Tibial nerve (tissue), 4 donors: ENCODE measurements around the gene GPR132. TPM values are rescaled to one million over a fixed set of nuclear protein-coding genes. Genes with fewer than 3 reads are reported as not detected.
A peak's percentile ranks its signal among the peaks of the same experiment; 100 is the strongest.

Experiments used
- DNase-seq, 2 donors: peaks; one replicate each; pipeline ENCODE4 v3.0.0-alpha.2; 2019; ENCODE audit warnings: low spot score in 2 of 2
- H3K27ac ChIP-seq, 4 donors: fragments of 200-600 bp; sonication (generic) in 3 of 4; one replicate each; pipeline ENCODE4 v1.5.1; 2017 to 2019; ENCODE audit warnings: mild to moderate bottlenecking in 1 of 4
- H3K27me3 ChIP-seq, 2 donors: fragments of 200-600 bp; sonication (generic) in 1 of 2; one replicate each; pipeline versions ENCODE4 v1.5.1 to v1.6.0; 2017 to 2019
- H3K36me3 ChIP-seq, 3 donors: fragments of 200-600 bp; sonication (generic); one replicate each; pipeline ENCODE4 v1.5.1; 2018 to 2019
- H3K4me1 ChIP-seq, 4 donors: fragments of 200-600 bp; sonication (generic) in 3 of 4; one replicate each; pipeline ENCODE4 v1.5.1; 2017 to 2019
- H3K4me3 ChIP-seq, 4 donors: fragments of 200-600 bp; sonication (generic) in 3 of 4; one replicate each; pipeline ENCODE4 v1.5.1; 2017 to 2019; ENCODE audit warnings: mild to moderate bottlenecking in 1 of 4, moderate library complexity in 1 of 4
- H3K9me3 ChIP-seq, 4 donors: fragments of 200-600 bp; sonication (generic) in 3 of 4; one replicate each; pipeline ENCODE4 v1.5.1; 2017 to 2019
- CTCF ChIP-seq, 5 experiments: fragments of 200-600 bp in 3 of 5; fragments of 450-650 bp in 2 of 5; sonication (generic) in 3 of 5; IDR thresholded peaks; one replicate each; pipeline ENCODE4 v1.5.1; 2016 to 2019; ENCODE audit warnings: antibody characterized with exemption in 5 of 5, mild to moderate bottlenecking in 3 of 5, moderate library complexity in 2 of 5
- EP300 ChIP-seq, 2 donors: sonication (generic); formaldehyde crosslinking; IDR thresholded peaks; one replicate each; pipeline ENCODE4 v1.6.1; 2017; ENCODE audit warnings: antibody characterized with exemption in 2 of 2, mild to moderate bottlenecking in 1 of 2
- POLR2A ChIP-seq, 2 donors: fragments of 450-650 bp; IDR thresholded peaks; one replicate each; pipeline ENCODE4 v1.6.1; 2017; ENCODE audit warnings: antibody characterized with exemption in 2 of 2, mild to moderate bottlenecking in 2 of 2, moderate library complexity in 2 of 2
- WGBS, 2 donors: methylation state at CpG; one replicate each; pipeline ENCODE4 v1.1.5; 2018; 5-methylcytosine and 5-hydroxymethylcytosine counted together
- total RNA-seq, 4 donors: library from RNA; depleted of rRNA; stranded (reverse); fragments of >200 nt; gene quantifications; one replicate each; pipeline ENCODE4 v1.1.0, GENCODE V29; 2016

The GPR132 gene
- total RNA-seq, 4 donors from 2014 or later, result 1.5 to 7.7 (median 5.4) TPM

GRCh38 chr14:105067969-105068301, 2.7 kb upstream of the GPR132 start:
- Histone ChIP-seq H3K9me3 (no peaks in the 10 kb centered on the region), H3K27me3 (peaks cover 0 to 53% of the 10 kb centered on the region in 2 donors), H3K36me3 (no peaks in the 10 kb centered on the region), H3K4me1 (peaks cover 0 to 5% (median 0%) of the 10 kb centered on the region in 4 donors), H3K4me3 (no peak overlapping the region), H3K27ac (no peak overlapping the region)
- WGBS, 2 donors, result 97 to 99% methylated on average over 12 of the region's 12 CpGs
- no peak for DNase-seq
- TF ChIP-seq CTCF (IDR thresholded peaks at IDR 0.05) (no peak), POLR2A (IDR thresholded peaks at IDR 0.05) (no peak), EP300 (IDR thresholded peaks at IDR 0.05) (no peak)

GRCh38 chr14:105067140-105067968, 2.1 kb upstream of the GPR132 start:
- Histone ChIP-seq H3K9me3 (no peaks in the 10 kb centered on the region), H3K36me3 (no peaks in the 10 kb centered on the region), H3K27me3 (peaks cover 0 to 48% of the 10 kb centered on the region in 2 donors), H3K4me1 (peaks cover 0 to 5% (median 0%) of the 10 kb centered on the region in 4 donors), H3K27ac (peak overlapping the region in 1 of 4 donors; percentile 86), H3K4me3 (no peak overlapping the region)
- no peak for DNase-seq
- WGBS, 2 donors, result 77 to 82% methylated on average over 11 to 18 of the region's 18 CpGs
- TF ChIP-seq EP300 (IDR thresholded peaks at IDR 0.05) (no peak), CTCF (IDR thresholded peaks at IDR 0.05) (no peak), POLR2A (IDR thresholded peaks at IDR 0.05) (no peak)

DNA sequence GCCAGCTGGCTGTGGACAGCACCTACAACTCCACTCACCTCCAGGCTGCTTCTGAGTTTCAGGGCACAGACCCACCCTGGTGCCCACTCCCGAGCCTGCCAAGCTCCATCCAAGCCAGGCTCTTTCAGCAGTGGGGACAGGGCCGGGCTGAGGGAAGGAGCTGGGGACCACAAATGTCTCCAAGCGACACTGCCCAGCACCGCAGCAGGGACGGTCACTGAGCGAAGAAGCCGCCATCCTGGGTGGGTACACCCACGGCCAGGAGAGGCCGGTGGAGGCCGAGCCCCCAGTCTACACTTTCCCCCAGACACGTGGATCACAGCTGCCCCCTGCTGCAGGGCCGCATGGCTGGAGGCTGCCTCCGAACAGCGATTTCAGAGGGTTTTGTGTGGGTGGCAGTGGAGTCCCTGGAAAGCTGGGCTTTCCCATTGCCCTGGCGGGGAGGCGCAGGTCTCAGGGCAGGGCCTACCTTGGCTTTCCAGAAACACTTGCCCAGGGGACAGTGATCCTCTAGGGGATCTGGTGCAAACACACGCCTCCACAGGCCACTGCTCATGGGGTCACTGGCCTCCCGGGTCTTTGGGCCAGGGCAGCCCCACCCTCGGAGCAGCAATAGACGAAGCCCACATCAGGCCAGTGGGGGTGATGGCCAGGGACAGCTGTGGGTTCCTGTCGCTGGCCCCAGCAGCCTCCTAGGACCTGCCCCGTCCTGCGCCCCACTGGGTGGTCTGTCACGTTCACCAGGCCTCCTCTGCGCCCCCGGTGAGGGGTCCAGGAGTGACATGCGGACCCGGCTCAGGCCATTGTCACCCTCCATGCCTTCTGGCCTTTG, 1.2 kb upstream of the GPR132 start:
- peaks cover 0 to 12% (median 3%) of the 10 kb centered on the region in 4 donors for H3K4me1 ChIP-seq
- H3K27ac ChIP-seq, result peak overlapping the region in 1 of 4 donors; percentile 86
- WGBS, 2 donors, result 67 to 73% methylated on average over 6 to 14 of the region's 28 CpGs
- no peak for DNase-seq
- H3K27me3 ChIP-seq, result peaks cover 0 to 41% of the 10 kb centered on the region in 2 donors
- no peak overlapping the region for H3K4me3 ChIP-seq
- H3K36me3 ChIP-seq, result no peaks in the 10 kb centered on the region
- no peaks in the 10 kb centered on the region for H3K9me3 ChIP-seq
- no peak for TF ChIP-seq EP300 (IDR thresholded peaks at IDR 0.05)
- TF ChIP-seq POLR2A (IDR thresholded peaks at IDR 0.05), result no peak
- TF ChIP-seq CTCF (IDR thresholded peaks at IDR 0.05), result no peak

DNA sequence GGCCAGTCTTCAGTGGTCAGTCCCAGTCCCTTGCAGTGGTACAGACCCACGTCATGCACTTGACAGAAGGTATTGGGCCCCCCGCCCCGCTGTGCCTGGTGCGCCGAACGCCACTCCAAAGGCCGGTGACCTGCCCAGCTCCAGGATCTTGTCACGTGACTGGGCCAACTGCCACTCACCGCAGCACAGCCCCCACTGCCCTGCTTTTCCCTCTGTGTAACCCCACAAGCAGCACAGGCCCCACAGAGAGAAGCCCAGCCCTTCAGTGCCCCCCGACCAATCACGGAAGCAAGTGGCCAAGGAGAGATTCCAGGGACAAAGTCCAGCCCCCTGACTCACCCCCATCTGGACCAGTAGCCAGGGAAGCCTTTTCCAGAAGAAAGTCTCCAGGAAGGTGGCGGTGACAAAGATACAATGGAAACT, 498 bp downstream of the GPR132 start:
- 45 to 55% methylated on average over 5 to 12 of the region's 12 CpGs for WGBS, 2 donors
- H3K27ac ChIP-seq, result peak overlapping the region in 3 of 4 donors; percentile 52 to 86 (median 65)
- TF ChIP-seq POLR2A (IDR thresholded peaks at IDR 0.05) (no peak), EP300 (IDR thresholded peaks at IDR 0.05) (no peak), CTCF (IDR thresholded peaks at IDR 0.05) (no peak)
- H3K36me3 ChIP-seq, result no peaks in the 10 kb centered on the region
- H3K4me1 ChIP-seq, result peaks cover 0 to 29% (median 11%) of the 10 kb centered on the region in 4 donors
- no peak for DNase-seq
- H3K4me3 ChIP-seq, result peak overlapping the region in 2 of 4 donors; percentile 36 to 39
- H3K27me3 ChIP-seq, result peaks cover 0 to 42% of the 10 kb centered on the region in 2 donors
- H3K9me3 ChIP-seq, result no peaks in the 10 kb centered on the region
